Mesodermal cell (in vitro differentiated cells): ENCODE measurements around the gene GPR18.
"Not testable (repeated sequence)": the region's sequence is repeated elsewhere in the genome, so short reads cannot be mapped to it uniquely, and the experiment has no call there.

Experiments used
- H3K27ac ChIP-seq: 2 replicates; pipeline ENCODE4 v1.7.0; 2013; ENCODE audit warnings: mild to moderate bottlenecking, low read depth, low read length, moderate library complexity; ENCODE audit not compliant: severe bottlenecking
- H3K36me3 ChIP-seq: 2 replicates; pipeline ENCODE4 v1.7.1; 2013; ENCODE audit warnings: mild to moderate bottlenecking, low read length, moderate library complexity; ENCODE audit not compliant: control insufficient read depth, insufficient read depth
- H3K4me1 ChIP-seq: one replicate; pipeline ENCODE4 v1.7.1; 2013; ENCODE audit warnings: mild to moderate bottlenecking, low read length; ENCODE audit not compliant: insufficient read depth, control insufficient read depth, poor library complexity, severe bottlenecking
- H3K4me3 ChIP-seq: 2 replicates; pipeline ENCODE4 v1.7.0; 2013; ENCODE audit warnings: low read length, control low read depth, mild to moderate bottlenecking; ENCODE audit not compliant: insufficient read depth, poor library complexity, severe bottlenecking; ENCODE audit errors: extremely low read depth
- H3K9me3 ChIP-seq: 2 replicates; pipeline ENCODE4 v1.7.1; 2013; ENCODE audit warnings: mild to moderate bottlenecking, low read length, moderate library complexity; ENCODE audit not compliant: control insufficient read depth
- WGBS, 2 experiments: methylation state at CpG; one replicate each; pipeline ENCODE4 v1.1.5; 2013; ENCODE audit warnings: missing lambda C conversion rate in 2 of 2; ENCODE audit not compliant: insufficient coverage in 2 of 2; 5-methylcytosine and 5-hydroxymethylcytosine counted together

Gene GPR18

GRCh38 chr13:99256283-99256682 lies 1.9 kb downstream of the GPR18 start:
- WGBS, 2 experiments: 100% methylated on average over 1 of the region's 2 CpGs; no CpG with 5 or more reads in 1 of the 2 experiments
- Histone ChIP-seq H3K9me3 (no peaks in the 10 kb centered on the region), H3K27ac (no peak overlapping the region), H3K4me3 (no peak overlapping the region), H3K36me3 (peaks cover 18% of the 10 kb centered on the region), H3K4me1 (no peaks in the 10 kb centered on the region)

GRCh38 chr13:99255271-99255670 lies 2.9 kb downstream of the GPR18 start:
- WGBS, 2 experiments: 94% methylated on average over 10 of the region's 10 CpGs
- Histone ChIP-seq H3K27ac (no peak overlapping the region), H3K4me1 (no peaks in the 10 kb centered on the region), H3K36me3 (peaks cover 18% of the 10 kb centered on the region), H3K4me3 (no peak overlapping the region), H3K9me3 (no peaks in the 10 kb centered on the region)

- H3K36me3 ChIP-seq: peaks cover 20% of the 10 kb centered on the region
- 95 to 97% methylated on average over 13 to 14 of the region's 14 CpGs for WGBS, 2 experiments
- no peak overlapping the region for H3K27ac ChIP-seq
- no peak overlapping the region for H3K4me3 ChIP-seq
- no peaks in the 10 kb centered on the region for H3K9me3 ChIP-seq
- H3K4me1 ChIP-seq: no peaks in the 10 kb centered on the region
Observed at GRCh38 chr13:99254830-99255229, 3.3 kb downstream of the GPR18 start.

- H3K4me3 ChIP-seq: no peak overlapping the region
- no peaks in the 10 kb centered on the region for H3K4me1 ChIP-seq
- H3K9me3 ChIP-seq: no peaks in the 10 kb centered on the region
- 98 to 100% methylated on average over 1 to 3 of the region's 4 CpGs for WGBS, 2 experiments
- no peak overlapping the region for H3K27ac ChIP-seq
- H3K36me3 ChIP-seq: peaks cover 36% of the 10 kb centered on the region
Observed at GRCh38 chr13:99251921-99252320, 6.3 kb downstream of the GPR18 start.

GRCh38 chr13:99250982-99251825 lies 7.0 kb downstream of the GPR18 start:
- H3K27ac ChIP-seq: no peak overlapping the region
- peaks cover 37% of the 10 kb centered on the region for H3K36me3 ChIP-seq
- H3K4me1 ChIP-seq: no peaks in the 10 kb centered on the region
- H3K4me3 ChIP-seq: no peak overlapping the region
- H3K9me3 ChIP-seq: no peaks in the 10 kb centered on the region
- WGBS, 2 experiments: 95% methylated on average over 2 to 4 of the region's 5 CpGs

GRCh38 chr13:99249606-99250005 lies 8.6 kb downstream of the GPR18 start:
- not testable (repeated sequence) for H3K4me1 ChIP-seq
- H3K36me3 ChIP-seq: peaks cover 36% of the 10 kb centered on the region
- no CpG with 5 or more reads among the region's 2 CpGs for WGBS, 2 experiments

GRCh38 chr13:99249178-99249577 lies 9.0 kb downstream of the GPR18 start:
- not testable (repeated sequence) for H3K4me3 ChIP-seq, H3K9me3 ChIP-seq, H3K27ac ChIP-seq, H3K4me1 ChIP-seq
- WGBS, 2 experiments: 100% methylated on average over 1 to 2 of the region's 3 CpGs
- H3K36me3 ChIP-seq: peaks cover 35% of the 10 kb centered on the region

More at GRCh38 chr13:99249606-99250005, 8.6 kb downstream of the GPR18 start:
- H3K27ac ChIP-seq, H3K4me3 ChIP-seq, H3K9me3 ChIP-seq: not testable (repeated sequence)

GRCh38 chr13:99246100-99246499 lies 12.1 kb downstream of the GPR18 start:
- Histone ChIP-seq H3K4me1 (no peaks in the 10 kb centered on the region), H3K36me3 (peaks cover 28% of the 10 kb centered on the region), H3K9me3 (no peaks in the 10 kb centered on the region), H3K4me3 (no peak overlapping the region), H3K27ac (no peak overlapping the region)
- WGBS, 2 experiments: 100% methylated on average over 1 of the region's 1 CpG

GRCh38 chr13:99237981-99238662 lies 20.1 kb downstream of the GPR18 start:
- WGBS, 2 experiments: 88 to 98% methylated on average over 6 of the region's 8 CpGs
- Histone ChIP-seq H3K27ac (no peak overlapping the region), H3K36me3 (peaks cover 30% of the 10 kb centered on the region), H3K9me3 (no peaks in the 10 kb centered on the region), H3K4me3 (no peak overlapping the region), H3K4me1 (no peaks in the 10 kb centered on the region)

- Histone ChIP-seq H3K36me3 (no peaks in the 10 kb centered on the region), H3K27ac (no peak overlapping the region), H3K9me3 (no peaks in the 10 kb centered on the region), H3K4me1 (no peaks in the 10 kb centered on the region), H3K4me3 (no peak overlapping the region)
- 88 to 100% methylated on average over 1 of the region's 1 CpG for WGBS, 2 experiments
Observed at GRCh38 chr13:99231721-99232120, 26.5 kb downstream of the GPR18 start.

GRCh38 chr13:99230991-99231390 lies 27.2 kb downstream of the GPR18 start:
- Histone ChIP-seq H3K4me1 (no peaks in the 10 kb centered on the region), H3K4me3 (no peak overlapping the region), H3K36me3 (no peaks in the 10 kb centered on the region), H3K9me3 (no peaks in the 10 kb centered on the region), H3K27ac (no peak overlapping the region)
- WGBS, 2 experiments: 93 to 100% methylated on average over 3 of the region's 3 CpGs
